H1 (cell line): Measurements from ENCODE around the gene ATG5.

Experiments
- ATF3 ChIP-seq: IDR thresholded peaks from 2 replicates; pipeline ENCODE4 v1.6.1; 2011; ENCODE audit warnings: low read depth, mild to moderate bottlenecking, low read length; ENCODE audit not compliant: insufficient read depth
- BRCA1 ChIP-seq: IDR thresholded peaks from 2 replicates; pipeline ENCODE4 v1.6.1; 2012; ENCODE audit warnings: low read depth, low read length, improper control_type of control experiment
- CTCF ChIP-seq, 3 experiments: IDR thresholded peaks; 1 replicate in 2 of 3; 2 replicates in 1 of 3; pipeline versions ENCODE4 v1.5.1 to v1.6.1; 2011; ENCODE audit warnings: low read length in 3 of 3, mild to moderate bottlenecking in 3 of 3, inconsistent platforms in 2 of 3, low read depth in 1 of 3, moderate library complexity in 1 of 3; ENCODE audit not compliant: insufficient read depth in 1 of 3; ENCODE audit errors: control extremely low read depth in 1 of 3
- RAD21 ChIP-seq, 2 experiments: IDR thresholded peaks in 1 of 2; conservative IDR thresholded peaks in 1 of 2; 2 replicates each; pipeline ENCODE4 v1.6.1; 2011; ENCODE audit warnings: low read depth in 2 of 2, low read length in 2 of 2, improper control_type of control experiment in 1 of 2, inconsistent platforms in 1 of 2, mild to moderate bottlenecking in 1 of 2, moderate library complexity in 1 of 2
- SP1 ChIP-seq: IDR thresholded peaks from 2 replicates; pipeline ENCODE4 v1.6.1; 2011; ENCODE audit warnings: low read depth, low read length
- USF2 ChIP-seq: IDR thresholded peaks from 2 replicates; pipeline ENCODE4 v1.6.1; 2011; ENCODE audit warnings: low read length, improper control_type of control experiment

- TF ChIP-seq CTCF (IDR thresholded peaks at IDR 0.05; ENCODE audit: control extremely low read depth in 1 of 3, insufficient read depth in 1 of 3, low read depth in 1 of 3, low read length in 3 of 3), result no peak
- no peak for TF ChIP-seq RAD21 (IDR thresholded peaks at IDR 0.05 in 1 of 2, conservative IDR thresholded peaks at IDR 0.05 in 1 of 2; ENCODE audit: low read depth in 2 of 2, low read length in 2 of 2)
- TF ChIP-seq BRCA1, result no peak
- TF ChIP-seq ATF3, result no peak
- TF ChIP-seq SP1, result no peak
- no peak for TF ChIP-seq USF2
Measured at GRCh38 chr6:106252687-106253086, 72.9 kb downstream of the ATG5 start.
